Measurements from ENCODE around the gene HEXD.
"Not testable (repeated sequence)": the region's sequence is repeated elsewhere in the genome, so short reads cannot be mapped to it uniquely, and the experiment has no call there.

HEXD gene

DNA sequence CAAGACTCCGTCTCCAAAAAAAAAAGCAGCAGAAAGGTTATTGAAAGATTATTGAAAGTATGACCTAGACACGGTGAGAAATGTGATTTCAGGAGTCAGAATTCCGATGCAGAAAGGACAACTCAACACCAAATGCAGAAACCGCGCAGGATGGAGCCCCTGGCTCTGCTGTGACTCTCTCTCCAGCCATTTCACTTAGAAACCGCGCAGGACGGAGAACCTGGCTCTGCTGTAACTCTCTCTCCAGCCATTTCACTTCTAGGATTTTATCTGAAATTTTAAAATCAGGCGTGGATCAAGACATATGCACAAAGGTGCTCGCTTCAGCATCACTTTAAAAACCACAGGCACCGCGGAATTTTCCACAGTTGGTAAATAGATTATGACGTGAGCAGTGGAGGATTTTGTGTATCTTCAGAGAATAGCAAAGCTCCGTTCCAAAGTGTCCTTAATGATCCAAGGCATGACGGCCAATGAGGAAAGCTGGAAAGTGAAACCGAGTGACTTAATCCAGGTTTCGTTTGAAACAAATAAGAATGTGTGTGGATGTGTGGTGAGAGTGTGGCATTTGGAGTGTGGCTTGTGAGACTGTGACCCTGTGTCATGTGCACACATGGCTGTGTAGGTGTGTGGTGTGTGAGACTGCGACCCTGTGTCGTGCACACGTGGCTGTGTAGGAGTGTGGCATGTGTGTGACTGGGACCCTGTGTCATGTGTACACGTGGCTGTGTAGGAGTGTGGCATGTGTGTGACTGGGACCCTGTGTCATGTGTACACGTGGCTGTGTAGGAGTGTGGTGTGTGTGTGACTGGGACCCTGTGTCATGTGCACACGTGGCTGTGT lies 37.1 kb upstream of the HEXD start:
- DNase-seq = no peak
- in situ Hi-C loops (cut with HindIII; ENCODE audit: low pct_ligation_motif_present, low pct_unique_long_range_greater_than_20kb, low sequenced_read_pairs) = no loop called here

- in situ Hi-C loops (cut with HindIII; ENCODE audit: low pct_ligation_motif_present, low pct_unique_long_range_greater_than_20kb, low sequenced_read_pairs); DNase-seq: not testable (repeated sequence)
These were observed 36.5 kb upstream of the HEXD start for GRCh38 chr17:82381703-82382009.

- DNase-seq; in situ Hi-C loops (cut with HindIII; ENCODE audit: low pct_ligation_motif_present, low pct_unique_long_range_greater_than_20kb, low sequenced_read_pairs): not testable (repeated sequence)
These were observed 35.8 kb upstream of the HEXD start for GRCh38 chr17:82382220-82382932.

DNA sequence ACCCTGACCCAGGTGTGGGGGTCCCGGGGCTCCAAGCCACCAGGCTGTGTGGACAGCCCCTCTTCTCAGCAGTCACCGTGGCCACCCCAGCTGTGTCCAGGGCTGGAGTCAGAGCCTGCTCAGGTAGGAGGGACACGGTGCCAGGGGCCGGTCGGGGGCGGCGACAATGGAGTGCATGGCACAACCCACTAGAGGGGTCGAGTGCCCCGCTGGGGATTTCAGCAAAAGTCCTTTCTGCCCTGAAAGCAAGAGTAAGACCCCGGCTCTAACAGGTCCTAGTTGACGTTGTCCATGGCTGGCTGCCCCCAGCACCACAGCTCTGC lies 35.3 kb upstream of the HEXD start:
- no peak for DNase-seq
- in situ Hi-C loops (cut with HindIII; ENCODE audit: low pct_ligation_motif_present, low pct_unique_long_range_greater_than_20kb, low sequenced_read_pairs) = no loop called here

DNA sequence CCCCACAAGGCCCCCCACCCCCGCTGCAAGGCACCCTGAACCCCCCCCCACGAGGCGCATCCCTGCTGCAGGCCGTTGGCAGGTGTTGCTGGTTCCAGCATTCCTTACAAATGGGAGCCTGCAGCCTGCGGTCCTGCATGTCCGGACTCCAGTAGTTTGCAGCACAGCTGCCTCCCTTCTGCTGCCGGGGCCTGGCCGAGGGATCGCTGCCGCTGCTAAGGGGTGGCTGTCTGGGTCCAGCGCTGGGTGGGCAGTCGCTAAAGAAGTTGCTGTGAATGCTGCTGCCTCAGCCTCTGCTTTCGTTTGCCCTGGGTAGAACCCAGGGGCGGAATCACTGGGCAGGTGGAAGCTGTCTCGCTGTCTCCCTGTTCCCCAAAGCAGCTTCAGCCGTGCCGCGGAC lies 34.7 kb upstream of the HEXD start:
- in situ Hi-C loops (cut with HindIII; ENCODE audit: low pct_ligation_motif_present, low pct_unique_long_range_greater_than_20kb, low sequenced_read_pairs) = no loop called here
- no peak for DNase-seq

DNA sequence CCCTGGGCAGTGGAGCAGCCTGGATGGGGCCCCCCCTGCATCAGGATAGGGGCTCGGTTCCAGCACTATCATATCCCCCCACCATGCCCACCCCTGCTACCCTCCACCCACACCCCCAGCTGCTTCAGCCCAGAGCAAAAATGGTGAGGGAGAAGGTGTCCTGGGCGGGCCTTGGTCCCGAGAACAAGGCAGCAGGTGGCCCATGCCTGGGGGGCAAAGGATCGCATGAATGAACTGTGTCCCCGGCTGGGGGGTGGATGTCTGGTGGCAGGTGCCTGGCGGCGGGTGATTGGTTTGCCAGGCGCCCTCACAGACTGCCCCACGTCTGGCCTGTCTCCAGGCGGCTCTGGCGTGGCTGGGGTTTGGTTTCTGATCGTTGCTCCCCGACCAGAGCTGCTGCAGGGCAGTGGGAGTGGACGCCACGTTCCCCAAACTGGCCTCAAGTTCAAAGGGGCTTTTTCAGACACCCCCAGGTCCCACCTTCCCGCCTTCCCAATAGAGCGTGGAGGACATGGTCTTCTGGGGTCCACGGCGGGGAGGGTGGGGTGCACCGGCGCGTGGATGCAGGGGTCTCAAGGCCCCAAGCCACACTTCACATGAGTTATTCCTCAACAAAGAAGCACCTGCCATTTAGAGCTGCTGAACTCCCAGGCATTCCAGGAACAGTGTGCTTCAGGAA lies 34.0 kb upstream of the HEXD start:
- no peak for DNase-seq
- in situ Hi-C loops (cut with HindIII; ENCODE audit: low pct_ligation_motif_present, low pct_unique_long_range_greater_than_20kb, low sequenced_read_pairs) = no loop called here

DNA sequence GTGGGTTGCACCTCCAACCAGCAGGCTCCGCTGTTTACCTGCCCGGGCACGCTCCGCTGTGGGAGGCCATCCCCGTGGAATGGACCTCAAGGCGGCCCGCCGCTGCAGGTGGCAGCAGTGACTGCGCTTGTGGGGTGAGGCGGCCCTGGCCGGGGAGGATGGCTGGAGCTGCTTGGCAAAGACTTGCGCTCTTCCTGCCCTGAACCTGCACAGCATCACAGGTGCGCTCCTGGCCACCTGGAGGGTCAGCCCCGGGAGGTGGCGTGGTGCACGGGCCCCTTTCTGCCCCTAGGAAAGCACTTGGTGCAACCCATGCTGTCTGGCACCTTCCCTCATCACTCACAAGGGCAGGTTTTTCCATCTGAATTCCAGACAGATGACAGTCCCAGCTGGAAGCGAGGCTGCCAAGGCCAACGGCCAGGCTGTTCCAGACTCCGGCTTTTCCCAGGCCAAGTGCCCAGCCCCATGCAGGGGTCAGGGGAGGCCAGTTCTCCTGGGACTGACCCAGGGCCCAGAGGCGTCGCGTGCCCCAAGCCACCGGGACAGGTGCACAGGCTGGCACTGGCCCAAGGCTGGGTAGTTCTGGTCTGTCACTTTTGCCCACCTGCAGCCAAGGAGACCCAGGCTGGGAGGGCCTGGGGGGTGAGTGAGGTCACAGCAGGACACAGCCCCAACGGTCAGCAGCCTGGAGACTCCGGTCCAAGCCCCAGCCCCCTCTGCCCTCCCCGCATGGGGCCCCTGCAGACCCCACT lies 33.2 kb upstream of the HEXD start:
- in situ Hi-C loops (cut with HindIII; ENCODE audit: low pct_ligation_motif_present, low pct_unique_long_range_greater_than_20kb, low sequenced_read_pairs) = no loop called here
- DNase-seq = peak; percentile 78

GRCh38 chr17:82385559-82386254 lies 32.4 kb upstream of the HEXD start:
- in situ Hi-C loops (cut with HindIII; ENCODE audit: low pct_ligation_motif_present, low pct_unique_long_range_greater_than_20kb, low sequenced_read_pairs) = no loop called here
- DNase-seq = no peak

- no peak for DNase-seq
- in situ Hi-C loops (cut with HindIII; ENCODE audit: low pct_ligation_motif_present, low pct_unique_long_range_greater_than_20kb, low sequenced_read_pairs) = no loop called here
These were observed 31.8 kb upstream of the HEXD start for GRCh38 chr17:82386255-82386831.

DNA sequence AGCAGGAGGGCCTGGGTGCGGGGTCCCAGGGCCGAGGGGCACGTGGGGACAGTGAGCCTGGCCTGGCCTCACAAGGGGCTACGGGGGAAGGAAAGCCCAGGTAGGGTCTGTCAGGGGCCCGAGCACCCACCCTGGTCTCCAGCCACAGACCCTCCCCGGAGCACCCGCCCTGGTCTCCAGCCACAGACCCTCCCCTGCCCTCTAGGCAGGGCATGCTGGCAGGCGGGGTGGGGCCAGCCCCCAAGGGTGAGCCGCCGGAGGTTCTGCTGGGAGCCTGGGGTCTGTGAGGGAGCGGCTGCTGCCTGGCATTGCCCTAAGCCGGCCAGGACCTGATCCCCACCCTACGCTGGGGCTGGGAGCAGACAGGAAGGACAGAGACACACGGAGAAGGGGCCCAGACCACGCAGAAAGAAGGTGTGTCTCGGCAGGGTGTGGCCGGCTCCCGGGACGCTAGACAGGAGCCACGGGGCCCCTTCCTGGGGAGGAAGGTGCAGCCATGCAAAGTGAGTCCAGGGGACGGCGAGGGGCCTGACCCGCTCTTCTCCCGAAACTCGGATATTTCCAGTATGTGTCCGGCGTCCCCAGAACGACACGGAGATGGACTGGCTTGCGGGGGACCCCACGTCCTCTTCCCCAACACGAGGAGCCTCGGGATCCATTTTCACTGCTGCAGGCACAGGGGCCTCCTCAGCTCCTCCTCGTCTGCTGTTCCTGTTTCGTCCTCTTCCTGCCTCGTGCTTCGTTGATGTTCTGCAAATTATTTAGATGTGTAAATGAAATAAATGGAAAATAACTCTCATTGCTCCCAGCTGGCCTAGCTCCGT lies 31.1 kb upstream of the HEXD start:
- in situ Hi-C loops (cut with HindIII; ENCODE audit: low pct_ligation_motif_present, low pct_unique_long_range_greater_than_20kb, low sequenced_read_pairs) = no loop called here
- no peak for DNase-seq

DNA sequence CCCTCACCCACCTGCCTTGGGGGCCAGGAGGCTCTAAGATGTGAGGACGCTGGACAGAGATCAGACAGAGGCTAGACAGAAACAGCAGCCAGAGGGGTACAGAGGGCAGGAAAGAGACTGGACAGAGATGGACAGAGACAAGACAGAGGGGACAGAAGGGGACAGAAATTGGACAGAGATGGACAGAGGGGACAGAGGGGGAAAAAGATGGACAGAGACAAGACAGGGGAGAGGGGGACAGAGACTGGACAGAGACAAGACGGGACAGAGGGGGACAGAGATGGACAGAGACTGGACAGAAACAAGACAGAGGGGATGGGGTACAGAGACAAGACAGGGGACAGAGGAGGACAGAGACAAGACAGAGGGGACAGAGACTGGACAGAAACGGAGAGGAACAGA lies 30.4 kb upstream of the HEXD start:
- in situ Hi-C loops (cut with HindIII; ENCODE audit: low pct_ligation_motif_present, low pct_unique_long_range_greater_than_20kb, low sequenced_read_pairs) = no loop called here
- DNase-seq = no peak

DNA sequence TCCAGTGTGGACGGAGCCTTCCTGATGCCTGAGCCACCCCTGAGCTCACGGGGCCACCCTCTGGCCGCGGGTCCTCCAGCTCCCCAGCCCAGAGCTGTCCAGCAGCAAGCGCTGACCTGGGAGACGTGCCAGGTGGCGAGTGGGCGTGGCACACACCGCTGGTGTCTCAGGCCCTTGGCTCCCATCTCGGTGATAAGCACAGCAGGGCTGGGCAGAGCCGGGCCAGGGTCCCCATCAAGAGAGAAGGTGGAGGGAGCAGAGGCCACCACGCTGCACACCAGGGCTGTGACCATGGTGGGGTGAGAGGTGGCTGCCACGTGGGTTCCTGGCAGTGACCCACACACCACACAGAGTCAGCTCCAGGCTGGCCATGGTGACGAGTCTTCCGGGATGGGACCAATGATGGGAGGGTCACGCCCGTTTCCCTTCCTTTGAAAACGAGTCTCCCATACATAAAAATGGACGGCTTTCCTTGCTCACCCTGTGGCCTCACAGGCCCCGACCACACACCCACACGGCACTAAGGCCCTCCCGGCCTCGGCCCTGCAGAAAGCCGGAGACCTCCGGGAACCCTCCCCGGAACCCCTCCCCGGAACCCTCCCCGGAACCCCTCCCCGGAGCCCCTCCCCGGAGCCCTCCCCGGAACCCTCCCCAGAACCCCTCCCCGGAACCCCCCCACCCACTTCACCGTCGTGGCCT lies 29.8 kb upstream of the HEXD start:
- in situ Hi-C loops (cut with HindIII; ENCODE audit: low pct_ligation_motif_present, low pct_unique_long_range_greater_than_20kb, low sequenced_read_pairs) = no loop called here
- peak; percentile 49 for DNase-seq

- in situ Hi-C loops (cut with HindIII; ENCODE audit: low pct_ligation_motif_present, low pct_unique_long_range_greater_than_20kb, low sequenced_read_pairs) = no loop called here
- DNase-seq = no peak
These were observed 29.2 kb upstream of the HEXD start for GRCh38 chr17:82388922-82389283.

DNA sequence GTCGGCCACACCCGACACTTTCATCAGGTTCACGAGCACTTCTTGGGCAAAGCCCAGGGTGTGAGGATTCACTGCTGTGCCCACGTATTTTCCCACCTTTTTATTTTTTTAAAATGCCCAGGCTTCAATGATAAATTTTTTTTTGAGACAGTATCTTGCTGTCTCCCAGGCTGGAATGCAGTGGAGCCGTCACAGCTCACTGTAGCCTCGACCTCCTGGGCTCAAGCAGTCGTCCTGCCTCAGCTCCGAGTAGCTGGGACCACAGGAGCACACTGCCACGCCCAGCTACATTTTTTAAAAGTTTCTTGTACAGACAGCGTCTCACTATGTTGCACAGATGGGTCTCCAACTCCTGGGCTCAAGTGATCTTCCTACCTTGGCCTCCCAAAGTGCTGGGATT lies 28.8 kb upstream of the HEXD start:
- no peak for DNase-seq
- in situ Hi-C loops (cut with HindIII; ENCODE audit: low pct_ligation_motif_present, low pct_unique_long_range_greater_than_20kb, low sequenced_read_pairs) = no loop called here

DNA sequence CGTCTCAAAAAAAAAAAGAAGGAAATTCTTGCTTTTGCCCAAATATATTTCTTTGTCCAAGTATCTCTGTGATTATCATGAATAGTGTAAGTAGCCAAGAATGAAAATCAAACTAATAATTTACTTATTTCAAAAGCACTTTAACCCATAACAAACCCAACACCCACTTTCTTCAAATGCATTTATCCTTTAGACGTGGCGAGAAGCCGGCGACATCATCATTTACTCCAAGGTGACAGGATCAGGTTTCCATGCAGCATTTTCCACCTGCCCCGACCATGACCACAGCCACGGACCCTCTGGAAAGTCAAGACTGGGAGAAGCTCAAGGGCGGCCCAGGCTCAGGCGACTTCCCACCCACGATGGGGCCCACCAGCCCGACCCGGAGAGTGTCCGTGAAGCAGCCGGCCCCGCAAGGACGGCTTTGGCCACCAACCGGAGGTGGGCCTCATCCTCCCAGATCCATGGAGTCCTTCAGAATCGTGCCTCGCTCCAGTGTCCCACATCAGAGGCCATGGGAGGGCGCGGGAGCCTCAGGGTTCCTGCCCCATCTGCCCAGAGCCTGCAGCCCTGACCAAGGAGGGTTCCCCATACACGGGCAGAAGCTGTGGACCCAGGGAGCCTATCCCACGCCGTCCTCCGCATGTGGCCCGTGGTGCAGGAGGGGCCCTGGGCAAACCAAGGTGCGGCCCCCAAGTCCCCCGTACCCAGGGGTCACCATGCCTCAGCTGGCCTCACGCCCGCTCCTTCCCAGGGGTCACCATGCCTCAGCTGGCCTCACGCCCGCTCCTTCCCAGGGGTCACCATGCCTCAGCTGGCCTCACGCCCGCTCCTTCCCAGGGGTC lies 27.9 kb upstream of the HEXD start:
- in situ Hi-C loops (cut with HindIII; ENCODE audit: low pct_ligation_motif_present, low pct_unique_long_range_greater_than_20kb, low sequenced_read_pairs) = no loop called here
- no peak for DNase-seq

DNA sequence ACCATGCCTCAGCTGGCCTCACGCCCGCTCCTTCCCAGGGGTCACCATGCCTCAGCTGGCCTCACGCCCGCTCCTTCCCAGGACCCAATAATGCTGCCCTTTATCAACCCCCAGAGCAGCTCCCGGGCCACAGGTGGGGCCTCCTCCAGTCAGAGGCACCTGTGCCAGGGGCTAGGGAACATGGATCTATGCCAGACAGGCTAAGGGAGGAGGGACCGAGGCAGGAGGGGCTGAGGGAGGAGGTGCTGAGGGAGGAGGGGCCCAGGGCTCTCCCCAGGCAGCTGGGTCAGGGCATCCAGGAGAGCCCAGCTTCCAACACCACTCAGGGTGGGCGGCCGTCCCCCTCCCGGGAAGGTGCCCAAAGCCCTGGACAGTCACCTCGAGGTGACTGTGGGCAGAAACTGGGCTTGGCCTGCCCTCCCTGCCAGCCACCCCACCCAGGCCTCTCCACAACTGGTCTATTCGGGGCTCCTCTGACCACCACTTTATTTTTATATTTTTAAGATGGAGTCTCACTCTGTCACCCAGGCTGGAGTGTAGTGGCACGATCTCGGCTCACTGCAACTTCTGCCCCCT lies 27.2 kb upstream of the HEXD start:
- DNase-seq = no peak
- in situ Hi-C loops (cut with HindIII; ENCODE audit: low pct_ligation_motif_present, low pct_unique_long_range_greater_than_20kb, low sequenced_read_pairs) = no loop called here

Measured in ACHN (cell line).